MM.1S (cell line): ENCODE measurements around the gene LRRTM4.

Experiments used
- DNase-seq: peaks from one replicate; pipeline ENCODE4 v3.0.0-alpha.2; 2015
- H2AFZ ChIP-seq: fragments of 300-600 bp; sonication (generic); 2 replicates; pipeline ENCODE4 v1.6.0; 2016; ENCODE audit warnings: antibody characterized with exemption, low read length
- H3F3A ChIP-seq: fragments of 300-600 bp; sonication (generic); 2 replicates; pipeline ENCODE4 v1.6.1; 2016; ENCODE audit warnings: mild to moderate bottlenecking, antibody characterized with exemption, low read length, moderate library complexity, mixed read lengths; ENCODE audit not compliant: insufficient read depth
- H3K27ac ChIP-seq: fragments of 300-600 bp; sonication (generic); 2 replicates; pipeline ENCODE4 v1.5.1; 2016; ENCODE audit warnings: mild to moderate bottlenecking, low read length
- H3K27me3 ChIP-seq: fragments of 300-600 bp; sonication (generic); replicated peaks from 2 replicates; pipeline ENCODE4 v1.6.0; 2016; ENCODE audit warnings: low read length; ENCODE audit not compliant: insufficient read depth
- H3K36me3 ChIP-seq: fragments of 300-600 bp; sonication (generic); replicated peaks from 2 replicates; pipeline ENCODE4 v1.6.1; 2016; ENCODE audit warnings: mild to moderate bottlenecking, low read length, mixed read lengths; ENCODE audit not compliant: insufficient read depth
- H3K4me1 ChIP-seq: fragments of 300-600 bp; sonication (generic); 2 replicates; pipeline ENCODE4 v1.6.1; 2016; ENCODE audit warnings: low read length, mixed read lengths
- H3K4me2 ChIP-seq: fragments of 300-600 bp; sonication (generic); 2 replicates; pipeline ENCODE4 v1.6.0; 2016; ENCODE audit warnings: low read depth, low read length
- H3K4me3 ChIP-seq: fragments of 300-600 bp; sonication (generic); 2 replicates; pipeline ENCODE4 v1.5.1; 2016; ENCODE audit warnings: low read length, mixed read lengths
- H3K79me2 ChIP-seq: fragments of 300-600 bp; sonication (generic); 2 replicates; pipeline ENCODE4 v1.6.1; 2016; ENCODE audit warnings: mixed run types, low read length, mixed read lengths
- H3K9ac ChIP-seq: fragments of 300-600 bp; sonication (generic); 2 replicates; pipeline ENCODE4 v1.6.1; 2016; ENCODE audit warnings: low read length, mixed read lengths
- H3K9me2 ChIP-seq: fragments of 300-600 bp; sonication (generic); replicated peaks from 2 replicates; pipeline ENCODE4 v1.6.1; 2016; ENCODE audit warnings: mild to moderate bottlenecking, low read length, mixed read lengths; ENCODE audit not compliant: insufficient read depth
- H3K9me3 ChIP-seq: fragments of 300-600 bp; sonication (generic); replicated peaks from 2 replicates; pipeline ENCODE4 v1.6.1; 2016; ENCODE audit warnings: mild to moderate bottlenecking, low read length, mixed read lengths; ENCODE audit not compliant: insufficient read depth
- H4K20me1 ChIP-seq: fragments of 300-600 bp; sonication (generic); 2 replicates; pipeline ENCODE4 v1.6.1; 2016; ENCODE audit warnings: mild to moderate bottlenecking, low read length, moderate library complexity, mixed read lengths; ENCODE audit not compliant: insufficient read depth
- CTCF ChIP-seq: fragments of 300-600 bp; sonication (generic); IDR thresholded peaks from 2 replicates; pipeline ENCODE4 v1.5.1; 2016; ENCODE audit warnings: antibody characterized with exemption, low read length, mixed read lengths
- EZH2 ChIP-seq: fragments of 300-600 bp; sonication (generic); optimal IDR thresholded peaks from 2 replicates; pipeline ENCODE3; 2017; ENCODE audit warnings: low read depth, mild to moderate bottlenecking, antibody characterized with exemption, low read length, mixed read lengths
- EZH2phosphoT487 ChIP-seq: fragments of 300-600 bp; sonication (generic); IDR thresholded peaks from 2 replicates; pipeline ENCODE4 v1.6.1; 2018; ENCODE audit warnings: antibody characterized with exemption, low read length

The LRRTM4 gene

DNA sequence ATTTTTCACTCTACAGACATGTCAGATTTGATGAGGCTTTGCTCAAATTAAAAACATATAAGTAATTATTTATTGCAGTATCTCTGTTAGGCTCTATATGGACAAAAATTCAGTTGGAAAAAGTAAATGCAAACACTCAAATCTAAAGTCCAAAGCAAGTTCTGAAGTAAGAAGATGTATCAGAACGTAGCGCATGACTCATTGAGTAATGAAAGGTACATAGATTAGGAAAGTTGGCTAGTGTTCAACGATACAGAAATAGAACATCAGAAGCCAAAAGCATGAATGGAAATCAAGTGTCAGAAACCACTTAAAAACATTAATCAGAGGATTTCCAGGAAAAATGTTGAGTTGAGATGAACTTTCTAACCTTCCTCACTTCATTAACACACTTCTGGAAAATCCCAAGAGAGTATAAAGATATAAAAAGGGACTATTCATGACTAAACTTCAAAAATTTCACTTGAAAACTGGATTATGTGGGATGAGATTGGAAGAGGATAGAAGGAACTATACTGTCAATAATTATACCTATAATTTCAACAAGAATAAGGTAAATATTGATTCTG lies 494.1 kb downstream of the LRRTM4 start:
- Histone ChIP-seq H3K27me3 (no peaks in the 10 kb centered on the region), H3F3A (no peaks in the 10 kb centered on the region), H3K27ac (no peak overlapping the region), H3K79me2 (no peaks in the 10 kb centered on the region), H3K4me2 (no peak overlapping the region), H3K36me3 (no peaks in the 10 kb centered on the region), H4K20me1 (no peaks in the 10 kb centered on the region), H3K4me3 (no peak overlapping the region), H3K9me3 (no peaks in the 10 kb centered on the region), H3K4me1 (no peaks in the 10 kb centered on the region), H3K9me2 (no peaks in the 10 kb centered on the region), H2AFZ (no peak overlapping the region), H3K9ac (no peak overlapping the region)
- TF ChIP-seq EZH2 (no peak), CTCF (no peak), EZH2phosphoT487 (no peak)
- no peak for DNase-seq

GRCh38 chr2:77025714-77026113 lies 496.5 kb downstream of the LRRTM4 start:
- Histone ChIP-seq H3K4me2 (no peak overlapping the region), H3F3A (no peaks in the 10 kb centered on the region), H2AFZ (no peak overlapping the region), H3K9me3 (no peaks in the 10 kb centered on the region), H3K4me3 (no peak overlapping the region), H3K36me3 (no peaks in the 10 kb centered on the region), H4K20me1 (no peaks in the 10 kb centered on the region), H3K9ac (no peak overlapping the region), H3K9me2 (no peaks in the 10 kb centered on the region), H3K27me3 (no peaks in the 10 kb centered on the region), H3K4me1 (no peaks in the 10 kb centered on the region), H3K79me2 (no peaks in the 10 kb centered on the region), H3K27ac (no peak overlapping the region)
- no peak for TF ChIP-seq CTCF
- no peak for TF ChIP-seq EZH2phosphoT487
- TF ChIP-seq EZH2, result no peak
- no peak for DNase-seq

DNA sequence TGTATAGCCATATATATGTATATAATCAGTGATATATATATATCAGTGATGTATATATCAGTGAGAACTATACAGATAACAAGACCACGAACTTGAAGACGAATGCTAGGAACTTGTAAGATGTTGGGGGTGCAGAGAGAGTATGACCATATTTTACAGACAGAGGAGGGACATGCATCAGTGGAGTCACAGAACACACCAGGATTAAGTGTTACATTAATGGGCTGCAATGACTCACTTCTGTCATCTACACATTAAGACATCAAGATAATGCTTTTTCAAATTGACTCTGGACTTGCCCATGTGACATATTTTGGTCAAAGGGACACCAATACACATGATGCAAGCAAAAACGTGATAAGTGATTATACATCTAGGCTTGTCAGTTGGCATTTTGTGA lies 501.0 kb downstream of the LRRTM4 start:
- no peak overlapping the region for H2AFZ ChIP-seq
- no peaks in the 10 kb centered on the region for H3K9me2 ChIP-seq
- H3K9ac ChIP-seq, result no peak overlapping the region
- H3K4me3 ChIP-seq, result no peak overlapping the region
- no peaks in the 10 kb centered on the region for H4K20me1 ChIP-seq
- H3K27me3 ChIP-seq, result no peaks in the 10 kb centered on the region
- H3K27ac ChIP-seq, result no peak overlapping the region
- no peaks in the 10 kb centered on the region for H3K36me3 ChIP-seq
- H3F3A ChIP-seq, result no peaks in the 10 kb centered on the region
- DNase-seq, result no peak
- no peaks in the 10 kb centered on the region for H3K4me1 ChIP-seq
- H3K9me3 ChIP-seq, result no peaks in the 10 kb centered on the region
- no peak overlapping the region for H3K4me2 ChIP-seq
- H3K79me2 ChIP-seq, result no peaks in the 10 kb centered on the region
- TF ChIP-seq EZH2 (no peak), CTCF (no peak), EZH2phosphoT487 (no peak)
